Suprapubic skin (tissue), 3 donors: ENCODE results near the gene NPAS3.

ENCODE experiments used
- CTCF ChIP-seq, 2 donors: fragments of 200-600 bp in 1 of 2; fragments of 450-650 bp in 1 of 2; sonication (generic) in 1 of 2; IDR thresholded peaks; one replicate each; pipeline ENCODE4 v1.5.1; 2016 to 2019; ENCODE audit warnings: antibody characterized with exemption in 2 of 2, mild to moderate bottlenecking in 1 of 2, moderate library complexity in 1 of 2
- EP300 ChIP-seq: sonication (generic); formaldehyde crosslinking; IDR thresholded peaks from one replicate; pipeline ENCODE4 v1.6.1; 2017; ENCODE audit warnings: antibody characterized with exemption

- TF ChIP-seq CTCF (IDR thresholded peaks at IDR 0.05) (no peak), EP300 (no peak)
Measured at GRCh38 chr14:33730156-33730555, 791.5 kb downstream of the NPAS3 start.
